BJ (cell line): Measurements from ENCODE around the gene EYA2. TPM values are rescaled to one million over a fixed set of nuclear protein-coding genes. Genes with fewer than 3 reads are reported as not detected.

Source experiments
- CTCF ChIA-PET: fragments of 350-600 bp; formaldehyde crosslinking; extraction: SDS; loops from one replicate; lab custom pipeline; 2021; ENCODE audit warnings: antibody characterized with exemption, inconsistent platforms; lab: Yijun Ruan, JAX
- POLR2A ChIA-PET: fragments of 300-600 bp; sonication (Branson Sonifier 250); formaldehyde crosslinking; extraction: SDS; loops from one replicate; lab custom pipeline; 2021; ENCODE audit warnings: antibody characterized with exemption; lab: Charles Lee
- DNase-seq: peaks from one replicate; pipeline ENCODE4 v3.0.0-alpha.2; 2011; ENCODE audit warnings: low read depth
- H3K27me3 ChIP-seq: 2 replicates; pipeline ENCODE4 v1.6.0; 2011; ENCODE audit warnings: low read length; ENCODE audit not compliant: control insufficient read depth, insufficient read depth
- H3K36me3 ChIP-seq: 2 replicates; pipeline ENCODE4 v1.5.1; 2011; ENCODE audit warnings: low read length; ENCODE audit not compliant: control insufficient read depth, insufficient read depth
- H3K4me3 ChIP-seq: 2 replicates; pipeline ENCODE4 v1.5.1; 2011; ENCODE audit warnings: low read depth, mild to moderate bottlenecking, control low read depth, low read length
- polyA plus RNA-seq: library from polyadenylated mRNA; depleted of rRNA; stranded (reverse); fragments of >200 nt; gene quantifications from 2 replicates; pipeline ENCODE4 v1.2.3, GENCODE V29; 2011
- TF ChIP-seq, protein P1 (sequence below): IDR thresholded peaks from 2 replicates; pipeline ENCODE4 v1.5.1; 2011; ENCODE audit warnings: low read depth, mild to moderate bottlenecking, control low read depth, inconsistent platforms, low read length, moderate library complexity; ENCODE audit not compliant: insufficient read depth

Gene EYA2
- polyA plus RNA-seq, 1 experiment, result 1.5 TPM

DNA sequence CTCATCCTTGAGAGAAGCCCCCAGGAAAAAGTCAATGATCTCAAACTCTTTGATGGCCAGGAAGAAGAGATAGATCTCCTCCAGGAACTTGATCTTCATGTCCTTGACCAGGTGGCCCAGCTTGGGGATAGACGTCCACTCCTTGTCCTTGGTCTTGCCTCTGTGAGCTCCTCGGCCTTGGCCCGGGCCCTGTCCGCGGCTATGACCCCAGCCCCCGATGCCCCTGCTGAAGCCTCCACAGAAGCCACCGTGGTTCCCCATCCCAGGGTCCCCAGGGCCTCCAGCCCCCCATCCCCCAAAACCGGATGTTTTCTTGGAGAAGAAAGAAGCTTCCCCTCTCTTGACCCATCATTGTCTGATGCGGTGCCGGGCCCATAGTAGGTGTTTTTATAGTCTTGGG, 266.8 kb downstream of the EYA2 start:
- Histone ChIP-seq H3K27me3 (no peaks in the 10 kb centered on the region), H3K36me3 (no peaks in the 10 kb centered on the region), H3K4me3 (no peak overlapping the region)
- ChIA-PET CTCF (interaction anchor here (1.0 to 1.9 kb wide), 2 partner anchors 10 kb away, joined by 3 to 5 read pairs; no protein-coding TSS in a partner anchor), POLR2A (no interaction called here)
- TF ChIP-seq, protein P1, sequence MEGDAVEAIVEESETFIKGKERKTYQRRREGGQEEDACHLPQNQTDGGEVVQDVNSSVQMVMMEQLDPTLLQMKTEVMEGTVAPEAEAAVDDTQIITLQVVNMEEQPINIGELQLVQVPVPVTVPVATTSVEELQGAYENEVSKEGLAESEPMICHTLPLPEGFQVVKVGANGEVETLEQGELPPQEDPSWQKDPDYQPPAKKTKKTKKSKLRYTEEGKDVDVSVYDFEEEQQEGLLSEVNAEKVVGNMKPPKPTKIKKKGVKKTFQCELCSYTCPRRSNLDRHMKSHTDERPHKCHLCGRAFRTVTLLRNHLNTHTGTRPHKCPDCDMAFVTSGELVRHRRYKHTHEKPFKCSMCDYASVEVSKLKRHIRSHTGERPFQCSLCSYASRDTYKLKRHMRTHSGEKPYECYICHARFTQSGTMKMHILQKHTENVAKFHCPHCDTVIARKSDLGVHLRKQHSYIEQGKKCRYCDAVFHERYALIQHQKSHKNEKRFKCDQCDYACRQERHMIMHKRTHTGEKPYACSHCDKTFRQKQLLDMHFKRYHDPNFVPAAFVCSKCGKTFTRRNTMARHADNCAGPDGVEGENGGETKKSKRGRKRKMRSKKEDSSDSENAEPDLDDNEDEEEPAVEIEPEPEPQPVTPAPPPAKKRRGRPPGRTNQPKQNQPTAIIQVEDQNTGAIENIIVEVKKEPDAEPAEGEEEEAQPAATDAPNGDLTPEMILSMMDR, result no peak
- no peak for DNase-seq

DNA sequence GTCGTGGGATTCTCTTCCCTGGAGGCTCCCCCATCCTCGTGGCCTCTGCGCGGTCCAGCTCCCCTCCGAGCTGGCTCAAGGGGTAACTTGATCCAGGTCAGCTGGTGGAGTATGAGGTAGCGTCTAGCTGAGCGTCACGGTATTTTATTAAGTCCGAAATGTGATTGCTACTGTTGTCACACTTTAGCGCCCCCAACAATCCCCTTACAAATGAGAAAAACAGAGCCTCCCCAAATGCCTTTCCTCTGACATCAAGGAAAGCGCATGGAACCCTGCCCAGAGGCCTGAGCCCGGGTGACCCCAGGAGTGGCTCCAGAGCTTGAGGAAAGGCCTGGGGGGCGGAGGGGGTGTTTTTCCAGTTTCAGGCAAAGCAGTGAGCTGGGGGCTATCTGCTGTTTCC, 269.5 kb downstream of the EYA2 start:
- TF ChIP-seq, protein P1, result no peak
- DNase-seq, result no peak
- Histone ChIP-seq H3K36me3 (no peaks in the 10 kb centered on the region), H3K4me3 (no peak overlapping the region), H3K27me3 (no peaks in the 10 kb centered on the region)
- POLR2A ChIA-PET, result no interaction called here
- CTCF ChIA-PET, result interaction anchor here (1.4 kb wide), 1 partner anchor 411 kb away, joined by 4 read pairs; no protein-coding TSS in a partner anchor

DNA sequence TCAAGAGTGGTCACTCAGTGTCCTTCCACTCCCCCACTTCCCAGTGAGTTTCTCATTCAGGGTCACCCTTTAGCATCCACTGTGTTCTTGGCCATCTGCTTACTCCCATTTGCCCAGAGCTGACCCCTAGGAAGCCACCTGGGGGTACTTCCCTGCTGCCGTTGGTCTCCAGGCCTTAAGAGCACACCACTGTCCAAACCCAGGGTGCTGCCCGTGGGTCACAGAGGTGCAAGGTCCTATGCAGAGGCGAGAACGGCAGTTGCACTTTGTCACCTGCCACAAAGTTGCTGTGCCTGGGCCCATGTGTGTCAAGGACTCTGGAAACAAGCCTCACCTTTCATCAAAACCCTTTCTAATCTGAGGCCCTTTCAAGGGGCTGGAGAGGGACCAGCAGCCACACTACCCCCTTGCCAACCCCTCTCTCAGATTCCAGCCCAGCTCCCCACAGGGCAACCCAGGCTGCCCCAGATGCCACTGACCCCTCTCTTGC, 270.8 kb downstream of the EYA2 start:
- no peak for DNase-seq
- POLR2A ChIA-PET, result no interaction called here
- Histone ChIP-seq H3K4me3 (no peak overlapping the region), H3K36me3 (no peaks in the 10 kb centered on the region), H3K27me3 (no peaks in the 10 kb centered on the region)
- CTCF ChIA-PET, result interaction anchor here (1.4 kb wide), 1 partner anchor 413 kb away, joined by 4 read pairs; no protein-coding TSS in a partner anchor
- TF ChIP-seq, protein P1, result no peak

DNA sequence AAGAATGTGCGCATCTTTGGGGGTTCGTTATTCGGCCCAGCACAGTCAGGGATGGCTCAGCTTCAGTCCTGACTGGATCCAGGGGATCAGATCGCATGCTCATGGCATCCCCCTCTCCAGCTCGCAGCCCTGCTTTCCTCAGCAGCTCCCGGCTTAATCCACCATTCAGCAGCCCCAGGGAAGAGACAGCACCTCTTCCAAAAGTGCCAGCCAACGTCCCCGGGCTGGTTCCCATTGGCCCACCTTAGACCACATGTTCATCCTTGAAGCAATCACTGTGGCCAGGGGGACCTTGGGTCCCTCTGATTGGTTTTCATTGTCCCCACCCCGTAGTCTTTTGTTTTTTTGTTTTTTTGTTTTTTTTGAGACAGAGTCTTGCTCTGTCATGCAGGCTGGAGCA, 273.2 kb downstream of the EYA2 start:
- CTCF ChIA-PET, result no interaction called here
- H3K4me3 ChIP-seq, result no peak overlapping the region

DNA sequence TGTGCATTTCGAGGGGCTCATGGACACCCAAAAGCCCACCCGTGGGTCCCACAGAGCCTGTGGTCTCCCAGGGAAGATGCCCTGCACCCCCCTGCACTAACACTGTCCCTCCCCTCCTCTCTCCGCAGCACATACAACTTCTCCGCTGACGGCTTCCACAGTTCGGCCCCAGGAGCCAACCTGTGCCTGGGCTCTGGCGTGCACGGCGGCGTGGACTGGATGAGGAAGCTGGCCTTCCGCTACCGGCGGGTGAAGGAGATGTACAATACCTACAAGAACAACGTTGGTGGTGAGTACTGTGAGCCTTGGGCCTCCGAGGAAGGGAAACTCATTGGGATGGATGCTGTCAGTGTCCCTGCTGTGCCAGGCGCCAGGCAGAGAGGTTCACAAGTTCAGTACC, 277.9 kb downstream of the EYA2 start:
- H3K4me3 ChIP-seq, result no peak overlapping the region
- no peaks in the 10 kb centered on the region for H3K27me3 ChIP-seq
- DNase-seq, result no peak
- ChIA-PET POLR2A (no interaction called here), CTCF (interaction anchor here (0.6 kb wide), 1 partner anchor 398 kb away, joined by 3 read pairs; no protein-coding TSS in a partner anchor)
- H3K36me3 ChIP-seq, result no peaks in the 10 kb centered on the region
- TF ChIP-seq, protein P1, result no peak

More for the DNA sequence above, 273.2 kb downstream of the EYA2 start:
- POLR2A ChIA-PET, result no interaction called here
- Histone ChIP-seq H3K27me3 (no peaks in the 10 kb centered on the region), H3K36me3 (no peaks in the 10 kb centered on the region)
- TF ChIP-seq, protein P1, result no peak
- DNase-seq, result no peak
